ENCODE data around the gene SLCO2B1. TPM values are rescaled to one million over a fixed set of nuclear protein-coding genes. Genes with fewer than 3 reads are reported as not detected.

Gene SLCO2B1
- total and polyA plus RNA-seq, 8 donors: 3.3 to 68.2 (median 16.0) TPM

DNA sequence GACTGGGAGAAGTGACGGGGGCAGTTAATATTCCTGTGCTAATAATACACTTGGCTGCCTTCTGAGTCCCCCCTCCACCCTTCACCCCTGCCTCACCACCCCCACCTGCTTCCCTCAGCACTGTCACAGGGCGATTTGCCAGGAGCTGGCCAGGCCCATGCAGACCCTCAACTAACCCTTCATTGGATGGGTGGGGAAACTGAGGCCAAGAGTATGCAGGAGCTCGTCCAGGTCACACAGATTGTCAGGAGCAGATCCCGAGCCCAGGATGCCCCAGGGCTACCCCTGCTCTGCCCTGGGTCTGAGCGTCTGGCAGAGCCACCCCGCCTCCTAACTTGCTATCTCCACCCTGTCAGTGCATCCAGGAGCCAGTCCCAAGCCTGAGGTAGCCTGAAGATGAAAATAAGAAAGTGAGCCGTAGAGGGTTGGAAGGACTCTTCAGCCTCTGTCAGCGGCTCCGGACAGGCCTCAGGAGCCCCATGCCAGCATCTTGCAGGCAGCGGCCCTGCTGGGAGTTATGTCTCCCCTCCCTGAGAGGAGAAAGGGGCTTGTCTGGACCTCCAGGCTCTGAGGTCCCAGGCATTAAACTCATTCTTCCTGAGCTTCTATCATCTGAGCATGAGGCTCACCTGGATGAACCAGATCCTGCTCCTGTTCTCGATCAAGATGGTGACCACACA lies 95.9 kb downstream of the SLCO2B1 start:
- Histone ChIP-seq H3K27me3 (peaks cover 0 to 42% (median 19%) of the 10 kb centered on the region in 3 donors), H3K27ac (no peak overlapping the region), H3K9me3 (no peaks in the 10 kb centered on the region), H3K36me3 (no peaks in the 10 kb centered on the region), H3K4me3 (no peak overlapping the region), H3K4me1 (peaks cover 7 to 13% (median 10%) of the 10 kb centered on the region in 4 donors)
- WGBS, 5 donors: 69 to 80% (median 76%) methylated on average over 11 of the region's 11 CpGs
- DNase-seq: peak in 1 of 2 donors; percentile 14
- TF ChIP-seq, protein P1, sequence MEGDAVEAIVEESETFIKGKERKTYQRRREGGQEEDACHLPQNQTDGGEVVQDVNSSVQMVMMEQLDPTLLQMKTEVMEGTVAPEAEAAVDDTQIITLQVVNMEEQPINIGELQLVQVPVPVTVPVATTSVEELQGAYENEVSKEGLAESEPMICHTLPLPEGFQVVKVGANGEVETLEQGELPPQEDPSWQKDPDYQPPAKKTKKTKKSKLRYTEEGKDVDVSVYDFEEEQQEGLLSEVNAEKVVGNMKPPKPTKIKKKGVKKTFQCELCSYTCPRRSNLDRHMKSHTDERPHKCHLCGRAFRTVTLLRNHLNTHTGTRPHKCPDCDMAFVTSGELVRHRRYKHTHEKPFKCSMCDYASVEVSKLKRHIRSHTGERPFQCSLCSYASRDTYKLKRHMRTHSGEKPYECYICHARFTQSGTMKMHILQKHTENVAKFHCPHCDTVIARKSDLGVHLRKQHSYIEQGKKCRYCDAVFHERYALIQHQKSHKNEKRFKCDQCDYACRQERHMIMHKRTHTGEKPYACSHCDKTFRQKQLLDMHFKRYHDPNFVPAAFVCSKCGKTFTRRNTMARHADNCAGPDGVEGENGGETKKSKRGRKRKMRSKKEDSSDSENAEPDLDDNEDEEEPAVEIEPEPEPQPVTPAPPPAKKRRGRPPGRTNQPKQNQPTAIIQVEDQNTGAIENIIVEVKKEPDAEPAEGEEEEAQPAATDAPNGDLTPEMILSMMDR (IDR thresholded peaks at IDR 0.05): no peak
- TF ChIP-seq EP300 (IDR thresholded peaks at IDR 0.05): no peak
- TF ChIP-seq POLR2AphosphoS5 (IDR thresholded peaks at IDR 0.05): no peak
- no peak for TF ChIP-seq POLR2A (IDR thresholded peaks at IDR 0.05)
- intact Hi-C loops (cut with DNase I; ENCODE audit: low total_unique reads): loop anchor here (5.0 kb wide), 2 partner anchors 105 to 225 kb away; no protein-coding TSS in a partner anchor

DNA sequence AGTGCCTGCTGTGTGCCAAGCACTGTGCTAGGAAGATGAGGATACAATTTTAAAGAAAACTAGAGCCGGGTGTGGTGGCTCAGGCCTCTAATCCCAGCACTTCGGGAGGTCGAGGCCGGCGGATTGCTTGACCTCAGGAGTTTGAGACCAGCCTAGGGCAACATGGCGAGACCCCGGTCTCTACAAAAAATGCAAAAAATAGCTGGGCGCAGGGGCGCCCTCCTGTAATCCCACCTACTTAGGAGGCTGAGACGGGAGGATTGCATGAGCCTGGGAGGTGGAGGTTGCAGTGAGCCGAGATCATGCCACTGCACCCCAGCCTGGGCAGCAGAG lies 98.0 kb downstream of the SLCO2B1 start:
- Histone ChIP-seq H3K9me3 (peaks cover 0 to 10% (median 3%) of the 10 kb centered on the region in 4 donors), H3K27me3 (peaks cover 0 to 21% (median 0%) of the 10 kb centered on the region in 3 donors), H3K27ac (no peak overlapping the region), H3K4me3 (no peak overlapping the region), H3K4me1 (peaks cover 0 to 9% (median 4%) of the 10 kb centered on the region in 4 donors), H3K36me3 (no peaks in the 10 kb centered on the region)
- WGBS, 5 donors: 32 to 43% (median 40%) methylated on average over 11 of the region's 11 CpGs
- intact Hi-C loops (cut with DNase I; ENCODE audit: low total_unique reads): loop anchor here (5.0 kb wide), 2 partner anchors 107 to 227 kb away; no protein-coding TSS in a partner anchor
- no peak for TF ChIP-seq EP300 (IDR thresholded peaks at IDR 0.05)
- TF ChIP-seq, protein P1 (IDR thresholded peaks at IDR 0.05): peak in 2 of 7 experiments; percentile 3 to 23
- no peak for DNase-seq

DNA sequence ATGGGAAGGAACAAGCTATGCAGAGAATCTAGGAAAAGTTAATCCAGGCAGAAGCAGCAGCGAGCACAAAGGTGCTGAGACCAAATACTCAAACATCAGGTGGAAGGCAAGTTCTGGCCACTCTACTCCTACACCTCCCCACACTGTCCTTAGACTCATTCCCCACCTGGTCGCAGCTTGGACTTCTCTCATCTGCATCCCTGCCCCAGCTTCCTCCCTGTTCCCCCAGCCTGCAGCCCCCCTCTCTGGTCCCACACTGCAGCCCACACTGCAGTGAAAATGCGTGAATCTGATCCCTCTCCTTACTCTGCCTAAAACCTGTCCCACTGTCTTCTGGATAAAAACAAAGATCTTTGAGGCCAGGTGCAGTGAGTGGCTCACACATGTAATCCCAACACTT lies 98.8 kb downstream of the SLCO2B1 start:
- Histone ChIP-seq H3K27ac (no peak overlapping the region), H3K4me1 (peaks cover 0 to 9% (median 4%) of the 10 kb centered on the region in 4 donors), H3K27me3 (peaks cover 0 to 14% (median 0%) of the 10 kb centered on the region in 3 donors), H3K36me3 (no peaks in the 10 kb centered on the region), H3K9me3 (peaks cover 0 to 10% (median 3%) of the 10 kb centered on the region in 4 donors), H3K4me3 (no peak overlapping the region)
- DNase-seq: no peak
- 42 to 54% (median 45%) methylated on average over 3 of the region's 3 CpGs for WGBS, 5 donors
- intact Hi-C loops (cut with DNase I; ENCODE audit: low total_unique reads): loop anchor here (5.0 kb wide), 2 partner anchors 107 to 227 kb away; no protein-coding TSS in a partner anchor
- no peak for TF ChIP-seq EP300 (IDR thresholded peaks at IDR 0.05)

DNA sequence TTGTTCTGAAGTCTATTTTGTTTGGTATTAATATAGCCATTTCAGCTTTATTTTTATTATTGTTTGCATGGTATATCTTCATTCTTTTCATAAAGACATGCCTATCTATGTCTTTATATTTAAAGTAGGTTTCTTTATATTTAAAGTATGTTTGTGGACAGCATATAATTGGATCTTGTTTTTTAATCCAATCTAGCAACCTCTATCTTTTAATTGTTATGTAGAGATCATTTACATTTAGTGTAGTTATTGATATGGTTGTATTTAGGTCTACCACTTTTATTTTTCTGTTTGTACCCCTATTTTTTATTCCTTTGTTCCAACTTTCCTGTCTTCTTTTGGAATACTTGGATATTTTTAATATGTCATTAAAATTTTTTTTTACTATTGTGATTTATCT lies 103.4 kb downstream of the SLCO2B1 start:
- no peak overlapping the region for H3K27ac ChIP-seq
- DNase-seq: no peak
- TF ChIP-seq, protein P1 (IDR thresholded peaks at IDR 0.05): no peak
- TF ChIP-seq EP300 (IDR thresholded peaks at IDR 0.05): no peak
- no peaks in the 10 kb centered on the region for H3K4me1 ChIP-seq
- no peak overlapping the region for H3K4me3 ChIP-seq
- H3K36me3 ChIP-seq: no peaks in the 10 kb centered on the region
- peaks cover 0 to 10% (median 3%) of the 10 kb centered on the region in 4 donors for H3K9me3 ChIP-seq
- H3K27me3 ChIP-seq: peaks cover 0 to 16% (median 0%) of the 10 kb centered on the region in 3 donors
- intact Hi-C loops (cut with DNase I; ENCODE audit: low total_unique reads): no loop called here

Other genes starting within 250 kb of the SLCO2B1 start
- gene XRRA1, start 202.0 kb upstream of the SLCO2B1 start, total RNA-seq: 10 to 100 TPM in 3 of 5 donors, 1 to 10 TPM in 2; 5.8 to 57.7 (median 16.5) TPM
- 1 to 10 TPM; 2.1 to 3.4 (median 2.5) TPM for gene XRRA1, start 202.0 kb upstream of the SLCO2B1 start, polyA plus RNA-seq
- gene SPCS2, start 201.8 kb upstream of the SLCO2B1 start, total RNA-seq: 100 to 1,000 TPM in 1 of 5 donors, 10 to 100 TPM in 2, 1 to 10 TPM in 2; 5.4 to 191 (median 25.8) TPM
- gene SPCS2, start 201.8 kb upstream of the SLCO2B1 start, polyA plus RNA-seq: 100 to 1,000 TPM in 1 of 3 donors, 10 to 100 TPM in 2; 56.5 to 111 (median 70.6) TPM
- 10 to 100 TPM in 2 of 5 donors, 1 to 10 TPM in 2, under 1 TPM in 1; 0.58 to 33.5 (median 8.7) TPM for gene NEU3, start 162.2 kb upstream of the SLCO2B1 start, total RNA-seq
- gene NEU3, start 162.2 kb upstream of the SLCO2B1 start, polyA plus RNA-seq: 1 to 10 TPM; 1.5 to 5.6 (median 1.9) TPM
- not detected for gene OR2AT4, start 54.2 kb upstream of the SLCO2B1 start, total RNA-seq
- not detected for gene OR2AT4, start 54.2 kb upstream of the SLCO2B1 start, polyA plus RNA-seq
- 1 to 10 TPM in 1 of 5 donors, not detected in 4; 1.2 TPM for gene TPBGL, start 89.7 kb downstream of the SLCO2B1 start, total RNA-seq
- gene TPBGL, start 89.7 kb downstream of the SLCO2B1 start, polyA plus RNA-seq: under 1 TPM in 1 of 3 donors, not detected in 2; 0.13 TPM
- gene ARRB1, start 200.6 kb downstream of the SLCO2B1 start, total RNA-seq: 100 to 1,000 TPM in 1 of 5 donors, 10 to 100 TPM in 4; 44.3 to 151 (median 76.5) TPM
- gene ARRB1, start 200.6 kb downstream of the SLCO2B1 start, polyA plus RNA-seq: 10 to 100 TPM; 18.0 to 41.2 (median 33.2) TPM
- 1,000 to 10,000 TPM in 3 of 5 donors, 100 to 1,000 TPM in 2; 607 to 1,681 (median 1,272) TPM for gene RPS3, start 248.4 kb downstream of the SLCO2B1 start, total RNA-seq
- 1,000 to 10,000 TPM; 2,719 to 3,770 (median 2,836) TPM for gene RPS3, start 248.4 kb downstream of the SLCO2B1 start, polyA plus RNA-seq